K562 (cell line): Measurements from ENCODE around the gene GON4L. TPM values are rescaled to one million over a fixed set of nuclear protein-coding genes. Genes with fewer than 3 reads are reported as not detected.

Experiments used
- ARID1B ChIP-seq: fragments of 450-650 bp; IDR thresholded peaks from 2 replicates; pipeline ENCODE4 v1.6.1; 2016; ENCODE audit warnings: antibody characterized with exemption, mild to moderate bottlenecking, inconsistent platforms
- DMBX1 ChIP-seq: fragments of 250-450 bp; sonication (Bioruptor Pico); IDR thresholded peaks from 2 replicates; pipeline ENCODE4 v1.8.0; 2022; ENCODE audit warnings: inconsistent platforms, mild to moderate bottlenecking, moderate library complexity, borderline replicate concordance
- ETV5 ChIP-seq: sonication (generic); formaldehyde crosslinking; IDR thresholded peaks from 2 replicates; pipeline ENCODE4 v1.4.0; 2020; ENCODE audit warnings: low read depth, mild to moderate bottlenecking, missing genetic modification reagents
- KLF13 ChIP-seq: fragments of 450-650 bp; IDR thresholded peaks from 2 replicates; pipeline ENCODE4 v1.6.1; 2016; ENCODE audit warnings: missing genetic modification characterization, low read depth, mild to moderate bottlenecking, missing compliant biosample characterization, moderate library complexity, borderline replicate concordance
- SIRT6 ChIP-seq: IDR thresholded peaks from one replicate; pipeline ENCODE4 v1.6.1; 2012; ENCODE audit warnings: low read depth, mild to moderate bottlenecking, control low read depth, inconsistent platforms, low read length, moderate library complexity
- SIX5 ChIP-seq, 2 experiments: IDR thresholded peaks; 2 replicates each; pipeline ENCODE4 v1.6.1; 2011; ENCODE audit warnings: low read length in 2 of 2, borderline replicate concordance in 1 of 2, low read depth in 1 of 2, mild to moderate bottlenecking in 1 of 2, moderate library complexity in 1 of 2; ENCODE audit not compliant: insufficient read depth in 1 of 2
- SMAD2 ChIP-seq: fragments of 150-350 bp; IDR thresholded peaks from 2 replicates; pipeline ENCODE4 v1.6.1; 2014; ENCODE audit warnings: low read depth, mild to moderate bottlenecking, low read length
- TAL1 ChIP-seq: fragments of 450-650 bp; IDR thresholded peaks from 2 replicates; pipeline ENCODE4 v1.6.1; 2016; ENCODE audit warnings: mild to moderate bottlenecking
- TBL1XR1 ChIP-seq, 2 experiments: IDR thresholded peaks; 2 replicates each; pipeline ENCODE4 v1.6.1; 2012; ENCODE audit warnings: improper control_type of control experiment in 2 of 2, low read length in 2 of 2, mild to moderate bottlenecking in 1 of 2
- TEAD4 ChIP-seq, 2 experiments: sonication (generic) in 1 of 2; formaldehyde crosslinking in 1 of 2; IDR thresholded peaks; 2 replicates each; pipeline versions ENCODE4 v1.6.1 to v1.8.0; 2012 to 2022; ENCODE audit warnings: borderline replicate concordance in 1 of 2, inconsistent platforms in 1 of 2, low read length in 1 of 2, mild to moderate bottlenecking in 1 of 2, missing genetic modification reagents in 1 of 2
- ZNF134 ChIP-seq: fragments of 250-450 bp; sonication (Bioruptor Pico); conservative IDR thresholded peaks from 2 replicates; pipeline ENCODE4 v1.4.0; 2020
- ZNF316 ChIP-seq: fragments of 450-650 bp; IDR thresholded peaks from 2 replicates; pipeline ENCODE4 v1.6.1; 2016
- polyA plus RNA-seq, 8 experiments: library from polyadenylated mRNA; depleted of rRNA in 4 of 8; stranded (reverse) in 5 of 8; unstranded in 3 of 8; fragments of >200 nt; fragmentation: Nextera tagmentation in 2 of 8; fragmentation: Illumina TruSeq in 1 of 8; extraction: Ambion mirVana in 2 of 8; extraction: Trizol in 1 of 8; gene quantifications; 2 replicates each; pipeline versions ENCODE4 v1.2.1 to v1.2.3, GENCODE V29; 2011 to 2014; ENCODE audit warnings: inconsistent platforms in 1 of 8, missing spikeins in 1 of 8
- total RNA-seq, 7 experiments: library from RNA; depleted of rRNA in 6 of 7; stranded (reverse); fragments of >200 nt in 6 of 7; fragmentation: Illumina TruSeq in 2 of 7; extraction: Trizol in 2 of 7; gene quantifications; 2 replicates each; pipeline versions ENCODE4 v1.2.1 to v1.2.3, GENCODE V29; 2011 to 2021; ENCODE audit warnings: low replicate concordance in 1 of 7
- TF ChIP-seq, protein P1 (sequence below), 2 experiments: fragments of 450-650 bp; formaldehyde crosslinking in 1 of 2; IDR thresholded peaks; 2 replicates each; pipeline versions ENCODE4 v1.4.0 to v1.6.1; 2014 to 2020; ENCODE audit warnings: mild to moderate bottlenecking in 2 of 2, borderline replicate concordance in 1 of 2, low read depth in 1 of 2
- TF ChIP-seq, protein P2 (sequence below), 2 experiments: fragments of 450-650 bp; conservative IDR thresholded peaks; 2 replicates each; pipeline ENCODE4 v1.6.1; 2017; ENCODE audit warnings: mild to moderate bottlenecking in 2 of 2, moderate library complexity in 2 of 2
- TF ChIP-seq, protein P3 (sequence below): sonication (generic); formaldehyde crosslinking; IDR thresholded peaks from 2 replicates; pipeline ENCODE4 v1.8.0; 2022; ENCODE audit warnings: mild to moderate bottlenecking, missing genetic modification reagents, borderline replicate concordance

The GON4L gene
- total and polyA plus RNA-seq, 9 of the 15 experiments (the other 6 are each of a cell fraction or from before 2014, with no cell fraction given), result 20.2 to 47.4 (median 33.6) TPM

- TF ChIP-seq ZNF134 (CRISPR knock-in tag), result no peak
- no peak for TF ChIP-seq SIRT6
- no peak for TF ChIP-seq SMAD2
- TF ChIP-seq ARID1B, result peak; percentile 91
- TF ChIP-seq TEAD4 (IDR thresholded peaks at IDR 0.05; ENCODE audit: low read length), result peak; percentile 93
- TF ChIP-seq TEAD4 (CRISPR knock-in tag; IDR thresholded peaks at IDR 0.05; ENCODE audit: borderline replicate concordance), result no peak
- no peak for TF ChIP-seq ZNF316
- TF ChIP-seq KLF13 (tag), result no peak
- 0 out of 4 replicates have a peak, but pooled peaks of 1 of the 2 experiments have one; percentile 12 for TF ChIP-seq TBL1XR1 (IDR thresholded peaks at IDR 0.05; ENCODE audit: low read length in 2 of 2)
- TF ChIP-seq, protein P1, sequence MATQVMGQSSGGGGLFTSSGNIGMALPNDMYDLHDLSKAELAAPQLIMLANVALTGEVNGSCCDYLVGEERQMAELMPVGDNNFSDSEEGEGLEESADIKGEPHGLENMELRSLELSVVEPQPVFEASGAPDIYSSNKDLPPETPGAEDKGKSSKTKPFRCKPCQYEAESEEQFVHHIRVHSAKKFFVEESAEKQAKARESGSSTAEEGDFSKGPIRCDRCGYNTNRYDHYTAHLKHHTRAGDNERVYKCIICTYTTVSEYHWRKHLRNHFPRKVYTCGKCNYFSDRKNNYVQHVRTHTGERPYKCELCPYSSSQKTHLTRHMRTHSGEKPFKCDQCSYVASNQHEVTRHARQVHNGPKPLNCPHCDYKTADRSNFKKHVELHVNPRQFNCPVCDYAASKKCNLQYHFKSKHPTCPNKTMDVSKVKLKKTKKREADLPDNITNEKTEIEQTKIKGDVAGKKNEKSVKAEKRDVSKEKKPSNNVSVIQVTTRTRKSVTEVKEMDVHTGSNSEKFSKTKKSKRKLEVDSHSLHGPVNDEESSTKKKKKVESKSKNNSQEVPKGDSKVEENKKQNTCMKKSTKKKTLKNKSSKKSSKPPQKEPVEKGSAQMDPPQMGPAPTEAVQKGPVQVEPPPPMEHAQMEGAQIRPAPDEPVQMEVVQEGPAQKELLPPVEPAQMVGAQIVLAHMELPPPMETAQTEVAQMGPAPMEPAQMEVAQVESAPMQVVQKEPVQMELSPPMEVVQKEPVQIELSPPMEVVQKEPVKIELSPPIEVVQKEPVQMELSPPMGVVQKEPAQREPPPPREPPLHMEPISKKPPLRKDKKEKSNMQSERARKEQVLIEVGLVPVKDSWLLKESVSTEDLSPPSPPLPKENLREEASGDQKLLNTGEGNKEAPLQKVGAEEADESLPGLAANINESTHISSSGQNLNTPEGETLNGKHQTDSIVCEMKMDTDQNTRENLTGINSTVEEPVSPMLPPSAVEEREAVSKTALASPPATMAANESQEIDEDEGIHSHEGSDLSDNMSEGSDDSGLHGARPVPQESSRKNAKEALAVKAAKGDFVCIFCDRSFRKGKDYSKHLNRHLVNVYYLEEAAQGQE (IDR thresholded peaks at IDR 0.05; ENCODE audit: borderline replicate concordance), result peak; percentile 3; the same call in 1 of the 2 replicates
- TF ChIP-seq, protein P1 (CRISPR knock-in tag; IDR thresholded peaks at IDR 0.05; ENCODE audit: low read depth), result no peak
- TF ChIP-seq TAL1, result peak; percentile 92
- TF ChIP-seq, protein P2, sequence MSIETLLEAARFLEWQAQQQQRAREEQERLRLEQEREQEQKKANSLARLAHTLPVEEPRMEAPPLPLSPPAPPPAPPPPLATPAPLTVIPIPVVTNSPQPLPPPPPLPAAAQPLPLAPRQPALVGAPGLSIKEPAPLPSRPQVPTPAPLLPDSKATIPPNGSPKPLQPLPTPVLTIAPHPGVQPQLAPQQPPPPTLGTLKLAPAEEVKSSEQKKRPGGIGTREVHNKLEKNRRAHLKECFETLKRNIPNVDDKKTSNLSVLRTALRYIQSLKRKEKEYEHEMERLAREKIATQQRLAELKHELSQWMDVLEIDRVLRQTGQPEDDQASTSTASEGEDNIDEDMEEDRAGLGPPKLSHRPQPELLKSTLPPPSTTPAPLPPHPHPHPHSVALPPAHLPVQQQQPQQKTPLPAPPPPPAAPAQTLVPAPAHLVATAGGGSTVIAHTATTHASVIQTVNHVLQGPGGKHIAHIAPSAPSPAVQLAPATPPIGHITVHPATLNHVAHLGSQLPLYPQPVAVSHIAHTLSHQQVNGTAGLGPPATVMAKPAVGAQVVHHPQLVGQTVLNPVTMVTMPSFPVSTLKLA (conservative IDR thresholded peaks at IDR 0.05), result peak in 1 of 2 experiments; percentile 39; a peak in 1 of 4 replicates
- no peak for TF ChIP-seq ETV5 (CRISPR knock-in tag)
- TF ChIP-seq, protein P3, sequence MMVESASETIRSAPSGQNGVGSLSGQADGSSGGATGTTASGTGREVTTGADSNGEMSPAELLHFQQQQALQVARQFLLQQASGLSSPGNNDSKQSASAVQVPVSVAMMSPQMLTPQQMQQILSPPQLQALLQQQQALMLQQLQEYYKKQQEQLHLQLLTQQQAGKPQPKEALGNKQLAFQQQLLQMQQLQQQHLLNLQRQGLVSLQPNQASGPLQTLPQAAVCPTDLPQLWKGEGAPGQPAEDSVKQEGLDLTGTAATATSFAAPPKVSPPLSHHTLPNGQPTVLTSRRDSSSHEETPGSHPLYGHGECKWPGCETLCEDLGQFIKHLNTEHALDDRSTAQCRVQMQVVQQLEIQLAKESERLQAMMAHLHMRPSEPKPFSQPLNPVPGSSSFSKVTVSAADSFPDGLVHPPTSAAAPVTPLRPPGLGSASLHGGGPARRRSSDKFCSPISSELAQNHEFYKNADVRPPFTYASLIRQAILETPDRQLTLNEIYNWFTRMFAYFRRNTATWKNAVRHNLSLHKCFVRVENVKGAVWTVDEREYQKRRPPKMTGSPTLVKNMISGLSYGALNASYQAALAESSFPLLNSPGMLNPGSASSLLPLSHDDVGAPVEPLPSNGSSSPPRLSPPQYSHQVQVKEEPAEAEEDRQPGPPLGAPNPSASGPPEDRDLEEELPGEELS, result no peak
- TF ChIP-seq DMBX1 (CRISPR knock-in tag), result 0 out of 2 replicates have a peak, but pooled peaks have one; percentile 23
- TF ChIP-seq SIX5 (IDR thresholded peaks at IDR 0.05; ENCODE audit: borderline replicate concordance in 1 of 2, insufficient read depth in 1 of 2, low read depth in 1 of 2, low read length in 2 of 2), result no peak
These were observed 43.1 kb upstream of the GON4L start (continued) for GRCh38 chr1:155900161-155900560.
